Right atrium auricular region (tissue), 2 donors: ENCODE data around the gene SLC40A1. TPM values are rescaled to one million over a fixed set of nuclear protein-coding genes. Genes with fewer than 3 reads are reported as not detected.

Experiments
- DNase-seq: peaks from one replicate; pipeline ENCODE4 v3.0.0-alpha.2; 2019; ENCODE audit warnings: low spot score
- H3K27ac ChIP-seq, 2 donors: fragments of 200-600 bp; sonication (generic); 1 replicate in 1 of 2; 2 replicates in 1 of 2; pipeline ENCODE4 v1.5.1; 2016 to 2019
- H3K27me3 ChIP-seq, 2 donors: fragments of 200-600 bp; sonication (generic); one replicate each; pipeline versions ENCODE4 v1.5.1 to v1.6.0; 2017 to 2019
- H3K36me3 ChIP-seq: fragments of 200-600 bp; sonication (generic); one replicate; pipeline ENCODE4 v1.5.1; 2016
- H3K4me1 ChIP-seq, 2 donors: fragments of 200-600 bp; sonication (generic); one replicate each; pipeline versions ENCODE4 v1.5.1 to v1.6.0; 2017 to 2019
- H3K4me3 ChIP-seq, 2 donors: fragments of 200-600 bp; sonication (generic); 1 replicate in 1 of 2; 2 replicates in 1 of 2; pipeline ENCODE4 v1.5.1; 2017 to 2019; ENCODE audit warnings: mild to moderate bottlenecking in 1 of 2, moderate library complexity in 1 of 2
- H3K9me3 ChIP-seq, 2 donors: fragments of 200-600 bp; sonication (generic); one replicate each; pipeline ENCODE4 v1.5.1; 2019
- CTCF ChIP-seq, 2 donors: fragments of 200-600 bp; sonication (generic); IDR thresholded peaks; one replicate each; pipeline ENCODE4 v1.5.1; 2019; ENCODE audit warnings: antibody characterized with exemption in 2 of 2
- total RNA-seq, 2 donors: library from RNA; depleted of rRNA; stranded (reverse); fragments of >200 nt; gene quantifications; one replicate each; pipeline ENCODE4 v1.1.0, GENCODE V29; 2016

The SLC40A1 gene
- total RNA-seq, 2 donors from 2014 or later: 57.7 to 132 TPM

DNA sequence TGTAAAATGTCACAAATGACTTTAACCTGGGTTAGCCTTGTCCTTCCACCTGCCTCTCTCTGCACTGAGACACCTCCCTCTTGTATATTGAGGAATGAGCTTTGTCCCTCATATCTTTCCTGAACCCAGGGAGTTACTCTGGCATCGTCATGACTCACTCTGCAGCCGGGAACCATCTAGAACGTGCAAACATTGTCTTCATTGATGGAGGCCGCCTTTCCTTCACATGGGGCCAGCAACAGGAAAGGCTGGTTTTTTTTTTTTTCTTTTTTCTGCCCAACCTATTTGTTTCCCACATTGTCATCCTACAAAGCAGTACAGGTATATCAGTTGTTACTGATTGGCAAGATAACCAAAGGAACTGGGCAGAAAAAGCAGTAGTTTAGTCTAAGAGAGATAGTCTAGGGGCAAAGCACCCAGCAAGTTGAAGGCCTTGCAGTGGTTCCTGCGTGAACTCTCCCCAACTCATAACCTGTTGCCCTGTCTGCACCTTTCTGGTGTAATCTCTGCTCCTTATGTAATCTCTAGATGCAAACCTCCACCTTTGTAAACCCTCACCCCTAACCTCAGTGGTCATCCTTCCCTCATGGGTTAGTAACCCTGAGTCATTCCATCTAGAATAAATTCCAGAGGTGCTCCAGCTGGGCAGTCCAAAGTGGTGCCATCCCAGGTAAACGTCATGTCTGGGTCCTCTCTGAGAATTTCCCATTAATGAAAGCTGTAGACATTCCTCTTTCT is 38.3 kb downstream of the SLC40A1 start:
- no peak overlapping the region for H3K27ac ChIP-seq
- no peaks in the 10 kb centered on the region for H3K36me3 ChIP-seq
- H3K9me3 ChIP-seq: no peaks in the 10 kb centered on the region
- H3K4me3 ChIP-seq: no peak overlapping the region
- H3K4me1 ChIP-seq: peaks cover 0 to 22% of the 10 kb centered on the region in 2 donors
- TF ChIP-seq CTCF (IDR thresholded peaks at IDR 0.05): no peak
- no peak for DNase-seq
- no peaks in the 10 kb centered on the region for H3K27me3 ChIP-seq

DNA sequence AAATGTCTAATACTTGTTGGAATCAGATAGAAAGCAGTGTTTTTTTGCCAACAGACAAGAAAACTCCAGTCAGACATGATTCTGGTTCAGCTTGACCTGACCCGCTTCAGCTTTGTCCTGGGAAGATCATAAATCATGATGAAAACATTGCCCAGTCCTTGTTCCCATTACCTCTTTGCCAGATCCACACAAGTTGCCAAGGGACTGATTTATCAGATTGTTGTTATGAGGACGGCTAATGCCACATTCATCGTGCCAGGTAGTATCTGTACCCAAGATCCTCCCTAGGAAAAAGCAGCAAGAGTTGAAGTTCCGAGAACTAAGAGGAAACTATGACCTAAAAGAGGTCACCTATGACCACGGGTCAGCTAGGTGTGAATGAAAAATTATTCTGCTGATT is 39.0 kb downstream of the SLC40A1 start:
- no peak for DNase-seq
- no peaks in the 10 kb centered on the region for H3K27me3 ChIP-seq
- H3K27ac ChIP-seq: no peak overlapping the region
- no peaks in the 10 kb centered on the region for H3K9me3 ChIP-seq
- H3K36me3 ChIP-seq: no peaks in the 10 kb centered on the region
- TF ChIP-seq CTCF (IDR thresholded peaks at IDR 0.05): no peak
- no peak overlapping the region for H3K4me3 ChIP-seq
- H3K4me1 ChIP-seq: peaks cover 0 to 22% of the 10 kb centered on the region in 2 donors

DNA sequence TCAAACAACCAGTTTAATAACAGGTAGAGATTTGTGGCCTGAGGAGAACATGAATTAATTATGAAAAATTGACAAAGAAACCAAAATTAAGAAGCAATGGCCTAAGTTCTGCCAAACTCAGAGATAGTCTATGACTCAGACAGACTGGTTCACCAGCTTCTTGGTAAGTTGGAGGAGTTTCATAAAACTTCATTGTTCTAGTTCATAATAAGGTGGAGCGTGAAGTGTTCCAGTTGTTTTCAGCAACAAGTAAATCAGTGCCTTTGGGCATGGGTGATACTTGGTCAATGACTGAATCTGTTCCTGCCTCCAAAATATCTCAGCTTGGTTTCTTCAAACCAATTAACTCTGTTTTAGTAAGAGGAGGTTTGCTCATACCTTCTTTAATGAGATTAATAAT is 40.0 kb downstream of the SLC40A1 start:
- no peak overlapping the region for H3K27ac ChIP-seq
- no peaks in the 10 kb centered on the region for H3K9me3 ChIP-seq
- H3K4me1 ChIP-seq: peaks cover 0 to 17% of the 10 kb centered on the region in 2 donors
- H3K4me3 ChIP-seq: no peak overlapping the region
- no peaks in the 10 kb centered on the region for H3K36me3 ChIP-seq
- no peak for DNase-seq
- H3K27me3 ChIP-seq: no peaks in the 10 kb centered on the region
- TF ChIP-seq CTCF (IDR thresholded peaks at IDR 0.05): no peak

DNA sequence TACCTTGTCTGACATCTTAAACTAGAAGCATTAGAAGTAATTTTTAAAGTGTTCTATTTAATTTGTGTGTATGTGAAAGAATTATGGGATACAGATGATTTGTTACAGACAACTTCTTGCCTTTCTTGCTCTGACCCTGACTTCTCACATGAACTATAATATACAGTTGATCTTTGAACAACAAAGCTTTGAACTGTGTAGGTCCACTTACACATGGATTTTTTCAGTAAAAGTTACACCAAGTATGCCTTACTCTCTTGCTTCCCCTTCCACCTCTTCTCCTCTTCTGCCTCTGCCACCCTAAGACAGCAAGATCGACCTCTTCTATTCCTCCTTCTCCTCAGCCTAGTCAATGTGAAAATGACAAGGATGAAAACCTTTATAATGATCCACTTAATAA is 42.2 kb downstream of the SLC40A1 start:
- H3K27ac ChIP-seq: no peak overlapping the region
- no peak for TF ChIP-seq CTCF (IDR thresholded peaks at IDR 0.05)
- H3K27me3 ChIP-seq: no peaks in the 10 kb centered on the region
- H3K4me1 ChIP-seq: peaks cover 0 to 12% of the 10 kb centered on the region in 2 donors
- H3K36me3 ChIP-seq: no peaks in the 10 kb centered on the region
- no peaks in the 10 kb centered on the region for H3K9me3 ChIP-seq
- DNase-seq: no peak
- no peak overlapping the region for H3K4me3 ChIP-seq

DNA sequence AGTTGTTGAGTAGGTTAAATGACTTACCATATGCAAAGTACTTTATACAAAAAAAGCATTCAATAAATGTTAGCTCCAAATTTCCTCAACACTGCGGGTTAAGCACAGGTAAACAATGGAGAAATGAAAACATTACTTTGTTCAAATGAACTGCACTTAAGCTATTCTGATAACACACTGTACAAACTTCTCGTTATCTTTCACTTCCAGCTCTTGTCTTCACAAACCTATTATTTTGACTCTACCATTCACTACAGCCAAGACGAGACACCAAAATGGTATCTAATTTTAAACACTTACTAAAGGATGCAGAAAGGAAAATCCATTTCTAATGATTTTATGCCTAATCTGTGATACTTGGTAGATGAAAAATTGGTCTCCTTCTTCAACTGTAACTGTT is 43.8 kb downstream of the SLC40A1 start:
- Histone ChIP-seq H3K27me3 (no peaks in the 10 kb centered on the region), H3K4me1 (peaks cover 0 to 12% of the 10 kb centered on the region in 2 donors), H3K36me3 (no peaks in the 10 kb centered on the region), H3K27ac (no peak overlapping the region), H3K4me3 (no peak overlapping the region), H3K9me3 (no peaks in the 10 kb centered on the region)
- DNase-seq: no peak
- no peak for TF ChIP-seq CTCF (IDR thresholded peaks at IDR 0.05)
